GM12878 (cell line): ENCODE measurements around the gene AP3M1. TPM values are rescaled to one million over a fixed set of nuclear protein-coding genes. Genes with fewer than 3 reads are reported as not detected.

Experiments used
- ATAC-seq: fragments of 200-7000 bp; cut with Tn5 transposase; 3 replicates; pipeline ENCODE4 v1.9.1; 2020; ENCODE audit warnings: mild to moderate bottlenecking, moderate library complexity
- BruUV-seq: library from RNA; stranded (reverse); fragments of 400-500 nt; replicated peaks from 2 replicates; lab custom pipeline; 2021; lab: Mats Ljungman, UMichigan
- CTCF ChIA-PET: fragments of 300-600 bp; sonication (Branson Sonifier 250); formaldehyde crosslinking; extraction: SDS; loops from one replicate; lab custom pipeline; 2021; ENCODE audit warnings: inconsistent platforms; lab: Yijun Ruan, JAX
- POLR2A ChIA-PET: fragments of 350-600 bp; formaldehyde crosslinking; extraction: SDS; loops from one replicate; lab custom pipeline; 2021; ENCODE audit warnings: inconsistent platforms; lab: Charles Lee
- RAD21 ChIA-PET: fragments of 300-600 bp; sonication (Branson Sonifier 250); formaldehyde crosslinking; loops from one replicate; lab custom pipeline; 2023; ENCODE audit warnings: antibody characterized with exemption; ENCODE audit not compliant: unreplicated experiment; lab: Charles Lee
- SMC1A ChIA-PET: fragments of 300-600 bp; sonication (Branson Sonifier 250); formaldehyde crosslinking; loops from one replicate; lab custom pipeline; 2023; ENCODE audit not compliant: unreplicated experiment, uncharacterized antibody; lab: Charles Lee
- DNase-seq: peaks from one replicate; pipeline ENCODE4 v3.0.0-alpha.2; 2011; ENCODE audit warnings: low read depth, low spot score
- FAIRE-seq: peaks from 3 replicates; lab custom pipeline; 2011; peaks lifted over from hg19 to GRCh38; lab: Jason Lieb, UNC
- H2AFZ ChIP-seq: 2 replicates; pipeline ENCODE4 v1.6.0; 2011; ENCODE audit warnings: low read depth, low read length, control low read depth; ENCODE audit not compliant: control insufficient read depth
- H3K27ac ChIP-seq: 2 replicates; pipeline ENCODE4 v1.5.1; 2011; ENCODE audit warnings: control low read depth; ENCODE audit not compliant: control insufficient read depth, insufficient read depth
- H3K27me3 ChIP-seq, 2 experiments: replicated peaks in 1 of 2; 2 replicates each; pipeline versions ENCODE4 v1.6.0 to v1.6.1; 2011; ENCODE audit warnings: low read length in 1 of 2; ENCODE audit not compliant: control insufficient read depth in 2 of 2, insufficient read depth in 2 of 2
- H3K36me3 ChIP-seq, 2 experiments: 2 replicates each; pipeline ENCODE4 v1.5.1; 2011; ENCODE audit warnings: low read length in 1 of 2; ENCODE audit not compliant: control insufficient read depth in 2 of 2, insufficient read depth in 2 of 2
- H3K4me1 ChIP-seq: 2 replicates; pipeline ENCODE4 v1.6.1; 2011; ENCODE audit warnings: mild to moderate bottlenecking, low read length, moderate library complexity, mixed read lengths; ENCODE audit not compliant: control insufficient read depth, insufficient read depth
- H3K4me2 ChIP-seq: 2 replicates; pipeline ENCODE4 v1.6.0; 2011; ENCODE audit warnings: control low read depth; ENCODE audit not compliant: control insufficient read depth, insufficient read depth
- H3K4me3 ChIP-seq: fragments of 200-600 bp; sonication (generic); 2 replicates; pipeline ENCODE4 v1.5.1; 2016
- H3K79me2 ChIP-seq: 2 replicates; pipeline ENCODE4 v1.6.0; 2011; ENCODE audit warnings: low read length; ENCODE audit not compliant: control insufficient read depth, insufficient read depth
- H3K9ac ChIP-seq: 2 replicates; pipeline ENCODE4 v1.8.0; 2011; ENCODE audit warnings: low read length, control low read depth, mixed read lengths; ENCODE audit not compliant: control insufficient read depth, insufficient read depth
- H3K9me3 ChIP-seq: replicated peaks from 3 replicates; pipeline ENCODE4 v1.5.1; 2011; ENCODE audit warnings: mild to moderate bottlenecking, low read length; ENCODE audit not compliant: control insufficient read depth, insufficient read depth
- H4K20me1 ChIP-seq: 2 replicates; pipeline ENCODE4 v1.6.0; 2011; ENCODE audit not compliant: control insufficient read depth, insufficient read depth
- EP300 ChIP-seq, 2 experiments: fragments of 150-350 bp in 1 of 2; IDR thresholded peaks; 2 replicates each; pipeline ENCODE4 v1.6.1; 2011 to 2012; ENCODE audit warnings: low read depth in 2 of 2, low read length in 2 of 2, borderline replicate concordance in 1 of 2, improper control_type of control experiment in 1 of 2, inconsistent platforms in 1 of 2; ENCODE audit not compliant: control insufficient read depth in 1 of 2
- EZH2 ChIP-seq: IDR thresholded peaks from 2 replicates; pipeline ENCODE4 v1.6.1; 2012; ENCODE audit warnings: low read depth, mild to moderate bottlenecking, control low read depth, inconsistent platforms, low read length, borderline replicate concordance; ENCODE audit not compliant: control insufficient read depth
- FOXM1 ChIP-seq: IDR thresholded peaks from 2 replicates; pipeline ENCODE4 v1.6.1; 2012; ENCODE audit warnings: low read depth, mild to moderate bottlenecking, inconsistent platforms, low read length, moderate library complexity
- HDAC6 ChIP-seq: fragments of 200-600 bp; sonication (generic); IDR thresholded peaks from one replicate; pipeline ENCODE4 v1.8.0; 2017; ENCODE audit warnings: antibody characterized with exemption; ENCODE audit not compliant: unreplicated experiment
- HSF1 ChIP-seq: fragments of 150-350 bp; IDR thresholded peaks from 2 replicates; pipeline ENCODE4 v1.6.1; 2014; ENCODE audit warnings: mild to moderate bottlenecking, low read depth, low read length
- MYC ChIP-seq: IDR thresholded peaks from 2 replicates; pipeline ENCODE4 v1.6.1; 2011; ENCODE audit warnings: mild to moderate bottlenecking, low read length, moderate library complexity, inconsistent platforms; ENCODE audit not compliant: insufficient read depth, insufficient replicate concordance, insufficient read length, severe bottlenecking
- NR2F1 ChIP-seq: fragments of 450-650 bp; conservative IDR thresholded peaks from 2 replicates; pipeline ENCODE4 v1.6.1; 2017; ENCODE audit warnings: mild to moderate bottlenecking
- NRF1 ChIP-seq: conservative IDR thresholded peaks from 2 replicates; pipeline ENCODE4 v1.6.1; 2011; ENCODE audit warnings: mild to moderate bottlenecking, low read depth, low read length, improper control_type of control experiment
- SRF ChIP-seq, 2 experiments: IDR thresholded peaks; 2 replicates each; pipeline ENCODE4 v1.6.1; 2011; ENCODE audit warnings: low read depth in 2 of 2, low read length in 2 of 2, mild to moderate bottlenecking in 1 of 2, moderate library complexity in 1 of 2
- TBL1XR1 ChIP-seq: IDR thresholded peaks from 2 replicates; pipeline ENCODE4 v1.6.1; 2012; ENCODE audit warnings: low read depth, low read length, improper control_type of control experiment
- ZNF592 ChIP-seq: fragments of 450-650 bp; IDR thresholded peaks from 2 replicates; pipeline ENCODE4 v1.6.1; 2017; ENCODE audit warnings: mild to moderate bottlenecking, moderate library complexity
- WGBS: methylation state at CpG from one replicate; pipeline ENCODE4 v1.1.6; 2016; ENCODE audit warnings: low lambda C conversion rate; ENCODE audit not compliant: insufficient replicate concordance, insufficient coverage; ENCODE audit errors: missing lambda C conversion rate; 5-methylcytosine and 5-hydroxymethylcytosine counted together
- in situ Hi-C: fragments of 300-500 bp; cut with MboI; formaldehyde crosslinking; loops from 9 replicates; pipeline ENCODE4 v1.14.3; 2018; ENCODE audit warnings: mixed read lengths
- intact Hi-C: fragments of 100-400 bp; cut with micrococcal nuclease; formaldehyde crosslinking; loops from one replicate; pipeline ENCODE4 v1.14.2; 2022; ENCODE audit not compliant: unreplicated experiment
- polyA plus RNA-seq, 11 experiments: library from polyadenylated mRNA; depleted of rRNA in 4 of 11; unstranded in 6 of 11; stranded (reverse) in 5 of 11; fragments of >200 nt; fragmentation: Nextera tagmentation in 4 of 11; fragmentation: Illumina TruSeq in 1 of 11; extraction: Ambion mirVana in 4 of 11; extraction: Trizol in 1 of 11; gene quantifications; 1 replicate in 1 of 11; 2 replicates in 10 of 11; pipeline versions ENCODE4 v1.2.1 to v1.2.3, GENCODE V29; 2011 to 2016; ENCODE audit warnings: inconsistent platforms in 2 of 11, missing spikeins in 2 of 11, low read depth in 1 of 11
- total RNA-seq, 4 experiments: library from RNA; depleted of rRNA in 3 of 4; stranded (reverse); fragments of >200 nt in 3 of 4; fragmentation: Illumina TruSeq in 1 of 4; extraction: Trizol in 1 of 4; gene quantifications; 2 replicates each; pipeline versions ENCODE4 v1.2.1 to v1.2.3, GENCODE V29; 2013 to 2021
- TF ChIP-seq, protein P1 (sequence below): fragments of 450-650 bp; IDR thresholded peaks from 2 replicates; pipeline ENCODE4 v1.6.1; 2018; ENCODE audit warnings: borderline replicate concordance, mild to moderate bottlenecking; ENCODE audit not compliant: partially characterized antibody
- TF ChIP-seq, protein P2 (sequence below): fragments of 450-650 bp; IDR thresholded peaks from 2 replicates; pipeline ENCODE4 v1.6.1; 2017; ENCODE audit warnings: borderline replicate concordance

AP3M1 gene
- total and polyA plus RNA-seq, 10 of the 15 experiments (the other 5 are each of a cell fraction or from before 2014, with no cell fraction given) = 22.1 to 83.4 (median 47.7) TPM

- ChIA-PET POLR2A (interaction anchor here (0.6 to 1.7 kb wide), 4 partner anchors 17 to 102 kb away, joined by 3 to 5 read pairs (median 4); no protein-coding TSS in a partner anchor), SMC1A (interaction anchor here (0.8 to 9.2 kb wide), 22 partner anchors 9 to 226 kb away, joined by 3 to 160 read pairs (median 4); no protein-coding TSS in a partner anchor), RAD21 (interaction anchor here (0.9 to 3.0 kb wide), 10 partner anchors 18 to 197 kb away, joined by 3 to 29 read pairs (median 5); no protein-coding TSS in a partner anchor), CTCF (interaction anchor here (0.6 to 8.1 kb wide), 16 partner anchors 10 to 222 kb away, joined by 3 to 92 read pairs (median 4); no protein-coding TSS in a partner anchor)
- H3K27ac ChIP-seq = no peak overlapping the region
- intact Hi-C loops (no loop called here), in situ Hi-C loops (loop anchor here (25.0 kb wide), 1 partner anchor 189 kb away; no protein-coding TSS in a partner anchor)
- no peak overlapping the region for H2AFZ ChIP-seq
- 0 out of 2 replicates have a peak overlapping the region, but pooled peaks have one; percentile 6 for H3K4me3 ChIP-seq
- H3K9me3 ChIP-seq = no peaks in the 10 kb centered on the region
- FAIRE-seq = no peak
- H3K27me3 ChIP-seq = no peaks in the 10 kb centered on the region
- H3K36me3 ChIP-seq = no peaks in the 10 kb centered on the region
- H3K9ac ChIP-seq = no peak overlapping the region
- peaks cover 29% of the 10 kb centered on the region for H3K4me1 ChIP-seq
- DNase-seq = no peak
- H3K4me2 ChIP-seq = no peak overlapping the region
- ATAC-seq = no peak
- WGBS = 75% methylated on average over 5 of the region's 5 CpGs
- H3K79me2 ChIP-seq = no peaks in the 10 kb centered on the region
- BruUV-seq = no TSS peak
- H4K20me1 ChIP-seq = no peaks in the 10 kb centered on the region
- TF ChIP-seq MYC = no peak
- TF ChIP-seq, protein P1, sequence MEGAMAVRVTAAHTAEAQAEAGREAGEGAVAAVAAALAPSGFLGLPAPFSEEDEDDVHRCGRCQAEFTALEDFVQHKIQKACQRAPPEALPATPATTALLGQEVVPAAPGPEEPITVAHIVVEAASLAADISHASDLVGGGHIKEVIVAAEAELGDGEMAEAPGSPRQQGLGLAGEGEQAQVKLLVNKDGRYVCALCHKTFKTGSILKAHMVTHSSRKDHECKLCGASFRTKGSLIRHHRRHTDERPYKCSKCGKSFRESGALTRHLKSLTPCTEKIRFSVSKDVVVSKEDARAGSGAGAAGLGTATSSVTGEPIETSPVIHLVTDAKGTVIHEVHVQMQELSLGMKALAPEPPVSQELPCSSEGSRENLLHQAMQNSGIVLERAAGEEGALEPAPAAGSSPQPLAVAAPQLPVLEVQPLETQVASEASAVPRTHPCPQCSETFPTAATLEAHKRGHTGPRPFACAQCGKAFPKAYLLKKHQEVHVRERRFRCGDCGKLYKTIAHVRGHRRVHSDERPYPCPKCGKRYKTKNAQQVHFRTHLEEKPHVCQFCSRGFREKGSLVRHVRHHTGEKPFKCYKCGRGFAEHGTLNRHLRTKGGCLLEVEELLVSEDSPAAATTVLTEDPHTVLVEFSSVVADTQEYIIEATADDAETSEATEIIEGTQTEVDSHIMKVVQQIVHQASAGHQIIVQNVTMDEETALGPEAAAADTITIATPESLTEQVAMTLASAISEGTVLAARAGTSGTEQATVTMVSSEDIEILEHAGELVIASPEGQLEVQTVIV = no peak
- TF ChIP-seq NR2F1 = no peak
- TF ChIP-seq HDAC6 = no peak
- no peak for TF ChIP-seq HSF1
- TF ChIP-seq EZH2 = no peak
- no peak for TF ChIP-seq EP300 (IDR thresholded peaks at IDR 0.05; ENCODE audit: borderline replicate concordance in 1 of 2, control insufficient read depth in 1 of 2, low read depth in 2 of 2, low read length in 2 of 2)
- TF ChIP-seq TBL1XR1 = no peak
- TF ChIP-seq SRF (IDR thresholded peaks at IDR 0.05; ENCODE audit: low read depth in 2 of 2, low read length in 2 of 2) = no peak
- no peak for TF ChIP-seq FOXM1
- TF ChIP-seq, protein P2, sequence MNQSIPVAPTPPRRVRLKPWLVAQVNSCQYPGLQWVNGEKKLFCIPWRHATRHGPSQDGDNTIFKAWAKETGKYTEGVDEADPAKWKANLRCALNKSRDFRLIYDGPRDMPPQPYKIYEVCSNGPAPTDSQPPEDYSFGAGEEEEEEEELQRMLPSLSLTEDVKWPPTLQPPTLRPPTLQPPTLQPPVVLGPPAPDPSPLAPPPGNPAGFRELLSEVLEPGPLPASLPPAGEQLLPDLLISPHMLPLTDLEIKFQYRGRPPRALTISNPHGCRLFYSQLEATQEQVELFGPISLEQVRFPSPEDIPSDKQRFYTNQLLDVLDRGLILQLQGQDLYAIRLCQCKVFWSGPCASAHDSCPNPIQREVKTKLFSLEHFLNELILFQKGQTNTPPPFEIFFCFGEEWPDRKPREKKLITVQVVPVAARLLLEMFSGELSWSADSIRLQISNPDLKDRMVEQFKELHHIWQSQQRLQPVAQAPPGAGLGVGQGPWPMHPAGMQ = no peak
- no peak for TF ChIP-seq ZNF592
- no peak for TF ChIP-seq NRF1
Measured at GRCh38 chr10:74075906-74076305, 74.7 kb downstream of the AP3M1 start.
